SW480 (cell line): ENCODE measurements around the gene KRT3.
"Not testable (repeated sequence)": the region's sequence is repeated elsewhere in the genome, so short reads cannot be mapped to it uniquely, and the experiment has no call there.

Source experiments
- DNase-seq: peaks from one replicate; pipeline ENCODE4 v3.0.0-alpha.2; 2016; ENCODE audit warnings: low spot score

KRT3 gene

DNA sequence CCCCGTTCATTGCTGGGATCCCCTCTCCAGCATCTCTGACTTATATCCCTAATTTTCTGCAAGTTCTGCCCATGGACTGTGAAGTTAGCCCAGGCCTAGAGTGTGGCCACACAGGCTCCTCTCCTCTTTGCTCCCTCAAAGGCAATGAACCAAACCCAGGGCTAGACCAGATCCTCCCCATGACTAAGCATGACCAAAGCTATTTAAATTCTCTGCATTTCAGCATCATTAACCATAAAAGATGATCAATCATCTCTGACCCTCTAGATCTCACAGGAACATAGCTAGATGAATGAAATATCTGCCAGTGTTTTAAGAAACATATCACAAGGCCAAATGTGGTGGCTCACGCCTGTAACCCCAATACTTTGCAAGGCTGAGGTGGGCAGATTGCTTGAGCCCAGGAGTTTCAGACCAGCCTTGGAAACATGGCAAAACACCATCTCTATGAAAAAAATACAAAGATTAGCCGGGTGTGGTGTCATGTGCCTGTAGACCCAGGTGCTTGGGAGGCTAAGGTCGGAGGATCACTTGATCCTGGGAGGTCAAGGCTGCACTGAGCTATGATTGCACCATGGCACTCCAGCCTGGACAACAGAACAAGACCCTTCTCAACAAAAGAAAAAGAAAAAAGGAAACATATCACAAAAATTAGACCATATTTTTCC lies 2.2 kb upstream of the KRT3 start:
- peak; percentile 33 for DNase-seq

DNA sequence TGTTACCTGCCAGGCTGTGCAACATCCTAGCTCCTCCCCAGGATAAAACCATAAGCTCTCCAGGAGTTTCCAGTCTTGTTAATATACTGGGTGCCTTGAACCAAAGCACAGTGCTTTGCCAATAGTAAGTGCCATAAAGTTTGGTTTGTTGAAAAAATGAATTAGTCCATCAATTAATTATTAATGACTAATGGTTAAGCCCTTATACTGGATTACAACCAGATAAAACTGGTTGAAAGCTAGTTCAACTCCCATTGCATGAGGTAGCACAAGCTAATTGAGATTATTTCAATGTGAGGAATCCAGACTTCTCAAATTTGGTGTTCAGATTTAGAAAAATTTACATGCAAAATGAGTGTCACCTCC lies 1.6 kb upstream of the KRT3 start:
- no peak for DNase-seq

DNA sequence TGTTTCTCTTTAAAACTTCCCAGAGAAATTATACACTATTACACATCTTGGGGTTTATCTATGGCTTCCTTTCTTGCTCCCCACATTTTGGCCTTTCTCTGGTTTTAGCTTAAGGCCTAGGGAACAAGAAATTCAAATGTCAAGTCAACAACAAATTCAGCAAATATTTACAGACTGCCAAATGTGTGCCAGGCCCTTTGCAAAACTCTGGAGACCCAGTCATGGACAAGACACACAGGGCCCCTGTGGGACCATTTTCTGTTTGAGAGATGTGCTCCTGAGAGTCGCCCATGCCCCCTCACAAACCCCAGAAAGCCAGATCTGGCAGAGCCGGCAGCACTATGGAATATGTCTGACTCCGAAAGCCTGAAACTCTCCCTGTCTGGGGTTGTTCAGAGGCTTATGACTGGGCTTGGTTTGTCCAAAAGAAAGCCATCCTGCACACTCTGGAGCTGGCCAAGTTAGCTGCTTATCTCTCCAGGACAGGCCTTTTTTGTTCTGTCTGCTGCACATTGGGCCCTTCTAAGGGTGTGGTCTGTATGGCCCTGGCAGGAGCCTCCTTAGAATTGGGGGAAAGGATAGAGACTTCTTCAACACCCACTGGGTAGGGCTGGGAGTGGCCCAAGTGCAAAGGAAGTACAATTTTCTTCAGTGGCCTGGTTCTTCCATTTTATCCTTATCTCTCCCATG lies 1.1 kb upstream of the KRT3 start:
- DNase-seq, result no peak

GRCh38 chr12:52796429-52796794 lies 495 bp upstream of the KRT3 start:
- DNase-seq, result no peak

DNA sequence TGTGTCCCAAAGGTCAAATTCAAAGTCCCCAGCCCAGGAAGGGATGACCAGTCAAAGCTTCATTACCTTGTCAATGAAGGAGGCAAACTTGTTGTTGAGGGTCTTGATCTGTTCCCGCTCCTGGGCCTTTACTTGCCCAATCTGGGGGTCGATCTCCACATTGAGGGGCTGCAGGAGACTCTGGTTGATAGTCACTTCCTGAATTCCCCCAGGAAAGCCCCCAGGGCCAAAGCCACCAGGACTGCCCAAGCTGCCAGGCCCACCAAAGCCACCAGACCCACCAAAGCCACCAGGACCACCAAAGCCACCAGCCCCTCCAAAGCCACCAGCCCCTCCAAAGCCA lies 614 bp downstream of the KRT3 start:
- not testable (repeated sequence) for DNase-seq

GRCh38 chr12:52794479-52795331 lies 1.2 kb downstream of the KRT3 start:
- peak; percentile 80 for DNase-seq

- no peak for DNase-seq
Measured at GRCh38 chr12:52792185-52793029, 3.5 kb downstream of the KRT3 start.

GRCh38 chr12:52791271-52792184 lies 4.4 kb downstream of the KRT3 start:
- no peak for DNase-seq

- no peak for DNase-seq
Measured at GRCh38 chr12:52790427-52791270, 5.3 kb downstream of the KRT3 start.

- peak; percentile 55 for DNase-seq
Measured at GRCh38 chr12:52789637-52790426, 6.1 kb downstream of the KRT3 start.

- no peak for DNase-seq
Measured at GRCh38 chr12:52788876-52789636, 6.9 kb downstream of the KRT3 start.

- DNase-seq, result no peak
Measured at GRCh38 chr12:52788192-52788875, 7.6 kb downstream of the KRT3 start.

DNA sequence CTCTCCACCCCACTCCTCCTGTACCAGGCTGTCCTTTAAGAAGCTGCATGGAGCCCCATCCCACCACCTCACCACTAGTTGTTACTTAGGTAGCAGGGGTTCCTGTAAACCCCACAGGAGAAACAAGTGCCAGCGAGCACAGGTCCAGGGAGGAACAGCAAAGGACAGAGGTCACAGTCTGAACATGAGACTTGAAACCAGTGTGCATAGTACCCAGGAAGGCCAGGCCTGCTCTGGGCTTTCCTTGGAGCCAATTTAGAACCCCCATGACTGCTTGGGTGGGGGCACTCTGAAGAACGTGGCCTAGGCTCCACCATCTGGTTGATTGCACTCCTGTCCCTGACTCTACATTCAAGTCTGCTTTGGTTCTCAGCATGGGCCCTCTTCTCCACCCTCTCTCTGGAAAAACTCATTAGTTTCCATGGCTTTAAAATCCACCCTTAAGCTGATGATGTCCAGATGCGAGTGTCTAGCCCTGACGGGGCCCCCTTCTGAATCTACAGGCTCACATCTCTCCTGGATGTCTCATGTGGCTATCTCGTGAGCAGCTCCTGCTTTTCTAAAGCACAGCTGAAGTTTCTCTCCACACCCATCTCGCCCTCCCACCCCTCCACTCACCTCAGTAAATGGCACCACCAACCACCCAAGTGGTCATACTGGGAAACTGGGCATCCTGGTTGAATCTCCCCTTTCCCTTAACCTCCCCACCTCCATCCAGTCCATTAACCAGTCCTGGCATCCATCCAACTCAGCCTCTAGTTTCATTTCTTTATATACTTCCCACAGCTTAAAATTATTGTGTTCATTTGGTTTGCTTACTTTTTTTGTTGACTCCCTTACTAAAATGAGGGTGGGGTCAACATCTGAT lies 8.4 kb downstream of the KRT3 start:
- no peak for DNase-seq

DNA sequence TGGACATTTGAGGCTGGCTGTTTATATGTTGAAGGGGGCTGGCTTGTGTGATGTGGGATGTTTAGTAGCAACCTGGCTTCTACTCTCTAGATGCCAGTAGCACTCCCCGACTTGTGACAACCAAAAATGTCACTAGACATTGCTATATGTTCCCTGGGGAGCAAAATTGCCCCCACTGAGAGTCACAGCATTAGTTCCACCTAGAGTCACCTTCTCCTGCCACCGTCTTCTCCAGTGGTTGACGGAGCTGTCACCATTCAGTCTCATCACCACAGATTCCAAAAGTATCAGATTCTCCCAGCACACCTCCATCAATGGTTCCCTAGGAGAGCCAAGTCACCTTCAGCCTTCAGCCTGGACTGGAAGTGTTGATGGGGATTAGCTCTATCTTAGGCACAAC lies 11.0 kb downstream of the KRT3 start:
- DNase-seq, result no peak

DNA sequence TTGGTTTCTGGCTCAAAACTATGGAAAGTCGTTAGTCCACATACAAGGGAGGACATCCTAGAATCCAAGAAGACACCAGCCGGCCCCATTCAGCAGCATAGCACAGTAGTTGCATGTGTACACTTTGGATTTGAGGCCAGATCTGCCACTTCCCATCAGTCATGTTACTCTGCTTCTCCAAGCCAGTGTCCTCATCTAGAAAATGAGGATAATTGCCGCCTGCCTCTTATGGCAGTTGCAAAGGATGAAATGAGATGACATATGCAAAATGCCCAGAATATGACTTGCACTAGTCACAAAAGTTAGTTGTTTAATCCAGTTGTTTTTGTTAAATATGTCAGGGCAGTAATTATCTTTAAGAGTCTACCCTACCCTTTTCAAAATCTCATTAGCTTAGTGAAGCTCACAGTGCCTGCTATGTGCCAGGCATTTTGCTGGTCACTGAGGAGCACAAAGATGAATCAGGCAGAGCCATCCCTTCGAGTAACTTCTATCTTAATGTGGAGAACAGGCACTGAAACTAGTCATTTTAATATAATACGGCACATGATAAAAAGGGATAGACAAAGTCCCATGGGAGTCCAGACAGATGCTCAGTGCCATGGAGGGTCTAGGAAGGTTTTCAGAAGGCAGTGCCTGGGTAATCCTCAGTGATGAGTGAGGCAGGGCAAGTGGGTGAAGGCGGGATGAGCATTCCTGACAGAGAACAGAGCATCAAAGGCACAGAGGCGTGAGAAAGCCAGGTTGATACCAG lies 12.2 kb downstream of the KRT3 start:
- DNase-seq, result no peak

DNA sequence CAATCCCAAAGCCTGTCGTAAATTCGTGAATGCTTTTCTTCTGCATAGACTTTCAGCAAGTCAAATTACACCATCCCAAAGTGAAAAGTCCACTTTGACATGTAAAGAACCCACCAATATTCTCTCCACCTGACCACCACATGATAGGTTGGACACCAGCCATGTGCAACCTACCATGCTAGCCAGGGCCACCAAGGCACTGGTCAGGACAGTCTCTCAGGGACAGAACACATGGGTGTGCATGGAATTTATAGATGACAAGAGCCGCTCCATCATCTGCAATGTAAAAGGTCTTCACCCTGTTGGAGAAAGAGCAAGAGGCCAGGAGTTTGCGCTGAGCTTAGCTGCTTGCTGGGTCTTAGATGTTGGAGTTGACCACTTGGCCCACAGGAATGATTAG lies 13.4 kb downstream of the KRT3 start:
- DNase-seq, result no peak
